ENCODE results near the gene ISG20. TPM values are rescaled to one million over a fixed set of nuclear protein-coding genes. Genes with fewer than 3 reads are reported as not detected.

ISG20 gene
- total RNA-seq, 4 donors from 2014 or later, result 14.3 to 47.8 (median 35.1) TPM

- 23 to 29% methylated on average over 17 of the region's 17 CpGs for WGBS, 2 donors
- DNase-seq, result peak in 1 of 2 donors; percentile 39
- Histone ChIP-seq H3K4me1 (peaks cover 20 to 37% of the 10 kb centered on the region in 2 donors), H3K4me3 (replicated peaks in 1 of 3) (peak overlapping the region; percentile 50 to 98 (median 92)), H3K9me3 (no peaks in the 10 kb centered on the region), H3K27me3 (no peaks in the 10 kb centered on the region), H3K36me3 (peaks cover 8 to 9% of the 10 kb centered on the region in 2 donors), H3K27ac (peak overlapping the region; percentile 34 to 86 (median 82))
- intact Hi-C loops (cut with DNase I), result loop anchor here (10.0 kb wide), 2 partner anchors 213 to 273 kb away; partner anchors contain the start of gene HAPLN3
- TF ChIP-seq CTCF (IDR thresholded peaks at IDR 0.05) (no peak), POLR2A (IDR thresholded peaks at IDR 0.05) (no peak)
These were observed 16.8 kb upstream of the ISG20 start for GRCh38 chr15:88621789-88622604.

GRCh38 chr15:88622605-88622975 is 16.2 kb upstream of the ISG20 start:
- peaks cover 20 to 37% of the 10 kb centered on the region in 2 donors for H3K4me1 ChIP-seq
- H3K9me3 ChIP-seq, result no peaks in the 10 kb centered on the region
- intact Hi-C loops (cut with DNase I), result loop anchor here (10.0 kb wide), 2 partner anchors 212 to 272 kb away; partner anchors contain the start of gene HAPLN3
- peak overlapping the region; percentile 11 to 82 (median 16) for H3K27ac ChIP-seq
- no peak for DNase-seq
- TF ChIP-seq POLR2A (IDR thresholded peaks at IDR 0.05), result no peak
- TF ChIP-seq CTCF (IDR thresholded peaks at IDR 0.05), result no peak
- H3K36me3 ChIP-seq, result peaks cover 11 to 13% of the 10 kb centered on the region in 2 donors
- peak overlapping the region in 1 of 3 donors; percentile 98 for H3K4me3 ChIP-seq (replicated peaks in 1 of 3)
- no peaks in the 10 kb centered on the region for H3K27me3 ChIP-seq
- WGBS, 2 donors, result 67 to 75% methylated on average over 5 of the region's 5 CpGs

GRCh38 chr15:88623061-88623460 is 15.8 kb upstream of the ISG20 start:
- TF ChIP-seq POLR2A (IDR thresholded peaks at IDR 0.05), result no peak
- no peak for TF ChIP-seq CTCF (IDR thresholded peaks at IDR 0.05)
- Histone ChIP-seq H3K36me3 (peaks cover 11 to 15% of the 10 kb centered on the region in 2 donors), H3K27ac (peak overlapping the region; percentile 11 to 82 (median 16)), H3K4me3 (replicated peaks in 1 of 3) (no peak overlapping the region), H3K4me1 (peaks cover 20 to 38% of the 10 kb centered on the region in 2 donors), H3K27me3 (no peaks in the 10 kb centered on the region), H3K9me3 (no peaks in the 10 kb centered on the region)
- WGBS, 2 donors, result 86 to 93% methylated on average over 2 of the region's 2 CpGs
- intact Hi-C loops (cut with DNase I), result loop anchor here (10.0 kb wide), 2 partner anchors 212 to 272 kb away; partner anchors contain the start of gene HAPLN3
- DNase-seq, result no peak

- intact Hi-C loops (cut with DNase I), result loop anchor here (10.0 kb wide), 2 partner anchors 211 to 271 kb away; partner anchors contain the start of gene HAPLN3
- Histone ChIP-seq H3K27ac (peak overlapping the region in 1 of 3 donors; percentile 82), H3K9me3 (no peaks in the 10 kb centered on the region), H3K27me3 (no peaks in the 10 kb centered on the region), H3K4me3 (replicated peaks in 1 of 3) (no peak overlapping the region), H3K4me1 (peaks cover 20 to 41% of the 10 kb centered on the region in 2 donors), H3K36me3 (peaks cover 12 to 15% of the 10 kb centered on the region in 2 donors)
- DNase-seq, result no peak
- WGBS, 2 donors, result 94 to 95% methylated on average over 3 of the region's 3 CpGs
- TF ChIP-seq POLR2A (IDR thresholded peaks at IDR 0.05) (no peak), CTCF (IDR thresholded peaks at IDR 0.05) (no peak)
These were observed 15.2 kb upstream of the ISG20 start for GRCh38 chr15:88623632-88624031.

Measured in thyroid gland (tissue), 4 donors.